22Rv1 (cell line): ENCODE measurements around the gene RIC1.
"Not testable (repeated sequence)": the region's sequence is repeated elsewhere in the genome, so short reads cannot be mapped to it uniquely, and the experiment has no call there.

ENCODE experiments used
- H3K27ac ChIP-seq: fragments of 450-650 bp; 2 replicates; pipeline ENCODE4 v1.5.1; 2017
- ZFX ChIP-seq: fragments of 450-650 bp; IDR thresholded peaks from 2 replicates; pipeline ENCODE4 v1.6.1; 2017; ENCODE audit warnings: antibody characterized with exemption, borderline replicate concordance
- TF ChIP-seq, protein P1 (sequence below): fragments of 450-650 bp; IDR thresholded peaks from 2 replicates; pipeline ENCODE4 v1.5.1; 2017; ENCODE audit warnings: mild to moderate bottlenecking

Gene RIC1

DNA sequence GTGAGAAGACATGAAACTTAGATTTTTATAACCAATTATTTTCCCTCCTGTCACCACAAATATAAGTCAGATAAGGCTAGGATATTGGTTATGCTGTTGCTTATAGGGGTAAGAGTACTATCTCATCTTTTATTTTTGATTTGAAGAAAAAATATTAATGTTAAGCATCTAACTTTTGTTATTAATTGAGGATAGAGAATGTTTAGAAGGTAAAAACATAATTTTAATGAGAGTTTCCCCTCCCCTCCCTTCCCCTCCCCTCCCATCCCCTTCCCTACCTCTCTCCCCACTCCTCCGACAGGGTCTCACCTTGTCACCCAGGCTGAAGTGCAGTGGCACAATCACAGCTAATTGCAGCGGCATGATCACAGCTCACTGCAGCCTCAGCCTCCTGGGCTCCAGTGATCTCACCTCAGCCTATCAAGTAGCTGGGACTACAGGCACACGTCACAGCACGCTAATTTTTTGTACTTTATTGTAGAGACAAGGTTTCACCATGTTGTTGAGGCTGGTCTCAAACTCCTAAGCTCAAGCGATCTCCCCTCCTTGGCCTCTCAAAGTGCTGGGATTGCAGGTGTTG, 86.7 kb downstream of the RIC1 start:
- no peak overlapping the region for H3K27ac ChIP-seq
- no peak for TF ChIP-seq ZFX
- TF ChIP-seq, protein P1, sequence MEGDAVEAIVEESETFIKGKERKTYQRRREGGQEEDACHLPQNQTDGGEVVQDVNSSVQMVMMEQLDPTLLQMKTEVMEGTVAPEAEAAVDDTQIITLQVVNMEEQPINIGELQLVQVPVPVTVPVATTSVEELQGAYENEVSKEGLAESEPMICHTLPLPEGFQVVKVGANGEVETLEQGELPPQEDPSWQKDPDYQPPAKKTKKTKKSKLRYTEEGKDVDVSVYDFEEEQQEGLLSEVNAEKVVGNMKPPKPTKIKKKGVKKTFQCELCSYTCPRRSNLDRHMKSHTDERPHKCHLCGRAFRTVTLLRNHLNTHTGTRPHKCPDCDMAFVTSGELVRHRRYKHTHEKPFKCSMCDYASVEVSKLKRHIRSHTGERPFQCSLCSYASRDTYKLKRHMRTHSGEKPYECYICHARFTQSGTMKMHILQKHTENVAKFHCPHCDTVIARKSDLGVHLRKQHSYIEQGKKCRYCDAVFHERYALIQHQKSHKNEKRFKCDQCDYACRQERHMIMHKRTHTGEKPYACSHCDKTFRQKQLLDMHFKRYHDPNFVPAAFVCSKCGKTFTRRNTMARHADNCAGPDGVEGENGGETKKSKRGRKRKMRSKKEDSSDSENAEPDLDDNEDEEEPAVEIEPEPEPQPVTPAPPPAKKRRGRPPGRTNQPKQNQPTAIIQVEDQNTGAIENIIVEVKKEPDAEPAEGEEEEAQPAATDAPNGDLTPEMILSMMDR = no peak

DNA sequence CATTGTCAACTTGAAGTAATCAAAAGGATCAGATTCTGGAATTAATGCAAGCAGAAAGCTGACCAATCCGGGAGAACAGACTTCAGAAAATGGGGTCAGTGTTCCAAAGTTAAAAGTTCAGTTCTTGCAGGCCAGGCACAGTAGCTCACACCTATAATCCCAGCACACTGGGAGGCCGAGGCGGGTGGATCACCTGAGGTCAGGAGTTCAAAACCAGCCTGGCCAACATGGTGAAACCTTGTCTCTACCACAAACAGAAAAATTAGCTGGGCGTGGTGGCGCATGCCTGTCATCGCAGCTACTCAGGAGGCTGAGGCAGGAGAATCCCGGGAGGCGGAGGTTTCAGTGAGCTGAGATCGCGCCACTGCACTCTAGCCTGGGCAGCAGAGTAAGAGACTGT, 88.5 kb downstream of the RIC1 start:
- not testable (repeated sequence) for H3K27ac ChIP-seq

DNA sequence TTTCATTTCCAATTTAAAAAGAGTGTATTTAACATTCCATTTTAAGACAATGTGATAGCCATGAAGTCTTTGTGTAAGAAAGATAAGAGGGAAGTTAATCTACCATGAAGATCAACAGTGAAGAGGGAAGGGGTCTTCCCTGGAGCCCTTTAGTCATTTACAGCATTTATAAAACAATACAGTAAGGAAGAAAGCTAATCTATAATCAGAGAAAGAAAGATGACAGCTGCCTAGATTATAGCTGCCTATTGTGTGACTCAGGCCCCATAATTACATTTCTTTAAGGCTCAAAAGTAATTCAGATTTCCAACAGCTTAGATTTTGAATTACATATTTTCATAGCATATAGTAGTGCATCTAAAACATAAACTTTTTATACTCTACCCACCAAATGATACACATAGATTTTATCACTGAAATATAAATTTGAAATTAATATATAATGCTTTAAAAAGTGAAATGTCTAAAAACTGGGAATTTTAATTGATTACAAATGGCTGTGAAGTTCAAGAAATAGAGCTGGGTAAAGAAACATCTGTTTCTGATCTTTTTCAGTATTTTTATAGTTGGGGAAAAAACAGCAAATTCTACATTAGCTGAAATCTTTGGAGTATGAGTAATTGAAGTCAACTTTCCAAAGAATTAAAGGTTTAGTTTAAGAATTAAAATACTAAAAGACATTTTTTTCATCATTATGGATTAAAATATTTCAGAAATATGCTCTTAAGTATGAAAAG, 89.6 kb downstream of the RIC1 start:
- peak overlapping the region; percentile 60 for H3K27ac ChIP-seq
- TF ChIP-seq ZFX = no peak
- TF ChIP-seq, protein P1 = no peak

DNA sequence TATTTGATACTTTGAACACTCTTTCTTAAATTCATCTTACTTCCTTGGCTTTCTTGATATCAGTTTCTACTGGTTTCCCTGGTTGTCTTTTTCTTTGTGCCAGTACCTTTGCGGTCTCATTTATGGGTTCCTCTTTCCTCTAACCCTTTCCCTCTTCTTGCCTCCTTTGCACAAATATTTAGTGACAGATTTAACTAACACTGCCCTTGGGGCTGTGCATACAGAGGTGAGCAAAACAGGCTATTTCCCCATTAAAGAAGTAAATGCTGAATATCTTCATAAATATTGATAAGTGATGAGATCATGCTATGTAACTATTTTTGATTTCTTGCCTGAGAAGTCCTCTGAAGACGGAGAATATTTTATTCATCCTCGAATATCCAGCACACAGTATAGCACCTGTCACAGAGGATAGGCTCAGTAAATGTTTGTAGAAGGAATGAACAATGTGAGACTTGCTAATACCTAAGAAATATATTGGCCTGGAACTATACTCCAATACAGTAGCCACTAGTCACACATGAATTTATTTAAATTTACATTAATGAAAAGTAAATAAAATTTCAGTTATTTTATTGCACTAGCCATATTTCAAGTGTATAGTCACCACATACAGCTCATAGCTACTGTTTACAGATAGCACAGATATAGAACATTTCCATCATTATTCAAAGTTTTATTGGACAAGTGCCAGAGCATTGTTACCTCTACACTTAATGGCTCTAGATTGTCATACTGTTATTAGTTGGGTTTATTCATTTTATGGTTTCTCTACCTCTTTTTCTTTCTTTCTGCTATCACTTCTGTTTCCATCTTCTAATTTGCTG, 90.4 kb downstream of the RIC1 start:
- peak overlapping the region; percentile 60 for H3K27ac ChIP-seq
- TF ChIP-seq ZFX = no peak

DNA sequence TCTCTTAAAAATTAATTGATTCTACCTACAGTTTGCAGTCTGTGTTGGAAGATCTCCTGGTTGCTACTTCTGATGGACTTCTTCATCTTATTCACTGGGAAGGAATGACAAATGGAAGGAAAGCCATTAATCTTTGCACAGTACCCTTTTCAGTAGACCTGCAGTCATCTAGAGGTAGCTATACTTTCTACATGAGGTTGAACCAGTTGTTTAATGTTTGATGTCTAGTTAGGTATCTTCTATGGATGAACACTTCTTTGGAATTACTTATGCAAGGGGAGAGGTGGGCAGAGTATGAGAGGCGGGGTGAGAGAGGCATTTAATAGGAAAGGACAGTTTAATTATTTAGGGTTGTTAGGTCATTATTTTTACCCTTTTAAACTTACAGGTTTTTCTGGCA, 91.2 kb downstream of the RIC1 start:
- TF ChIP-seq, protein P1 = no peak
- no peak for TF ChIP-seq ZFX
- H3K27ac ChIP-seq = peak overlapping the region; percentile 60

DNA sequence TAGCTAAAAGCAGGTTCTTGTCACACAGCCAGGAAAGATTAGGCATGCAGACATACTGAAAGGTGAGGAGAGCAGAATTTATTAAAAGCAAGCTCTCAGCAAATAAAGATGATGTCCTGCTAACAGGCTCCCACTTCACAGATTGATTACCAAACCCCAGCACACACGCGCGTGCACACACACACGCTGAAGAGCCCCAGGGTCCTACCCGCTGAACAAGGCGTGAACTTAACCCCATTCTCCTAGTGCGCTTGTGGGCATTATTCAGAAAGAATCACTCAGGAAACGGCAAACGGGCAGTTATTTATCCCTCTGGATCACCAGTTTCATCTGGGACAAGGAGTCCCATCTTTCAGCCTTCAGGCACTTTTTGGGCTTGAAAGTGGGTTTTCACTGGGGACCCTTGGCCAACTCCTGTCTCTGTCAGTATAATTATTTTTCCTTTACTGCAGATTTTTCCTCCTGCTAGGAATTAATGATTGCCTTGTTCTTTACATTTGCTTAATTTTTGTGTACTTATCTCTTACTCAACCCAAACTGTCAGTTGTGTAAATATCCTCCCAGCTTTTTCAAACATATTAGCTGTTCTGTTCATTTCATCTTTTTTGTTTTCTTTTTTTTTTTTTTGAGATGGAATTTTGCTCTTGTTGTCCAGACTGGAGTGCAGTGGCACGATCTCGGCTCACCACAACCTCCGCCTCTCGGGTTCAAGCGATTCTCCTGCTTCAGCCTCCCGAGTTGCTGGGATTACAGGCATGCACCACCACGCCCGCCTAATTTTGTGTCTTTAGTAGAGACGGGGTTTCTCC, 92.6 kb downstream of the RIC1 start:
- TF ChIP-seq, protein P1 = no peak
- no peak for TF ChIP-seq ZFX
- H3K27ac ChIP-seq = peak overlapping the region; percentile 60

DNA sequence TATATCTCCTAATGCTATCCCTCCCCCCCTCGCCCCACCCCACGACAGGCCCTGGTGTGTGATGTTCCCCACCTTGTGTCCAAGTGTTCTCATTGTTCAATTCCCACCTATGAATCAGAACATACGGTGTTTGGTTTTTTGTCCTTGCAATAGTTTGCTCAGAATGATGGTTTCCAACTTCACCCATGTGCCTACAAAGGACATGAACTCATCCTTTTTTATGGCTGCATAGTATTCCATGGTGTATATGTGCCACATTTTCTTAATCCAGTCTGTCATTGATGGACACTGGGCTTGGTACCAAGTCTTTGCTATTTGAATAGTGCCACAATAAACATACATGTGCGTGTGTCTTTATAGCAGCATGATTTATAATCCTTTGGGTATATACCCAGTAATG, 93.8 kb downstream of the RIC1 start:
- not testable (repeated sequence) for H3K27ac ChIP-seq

DNA sequence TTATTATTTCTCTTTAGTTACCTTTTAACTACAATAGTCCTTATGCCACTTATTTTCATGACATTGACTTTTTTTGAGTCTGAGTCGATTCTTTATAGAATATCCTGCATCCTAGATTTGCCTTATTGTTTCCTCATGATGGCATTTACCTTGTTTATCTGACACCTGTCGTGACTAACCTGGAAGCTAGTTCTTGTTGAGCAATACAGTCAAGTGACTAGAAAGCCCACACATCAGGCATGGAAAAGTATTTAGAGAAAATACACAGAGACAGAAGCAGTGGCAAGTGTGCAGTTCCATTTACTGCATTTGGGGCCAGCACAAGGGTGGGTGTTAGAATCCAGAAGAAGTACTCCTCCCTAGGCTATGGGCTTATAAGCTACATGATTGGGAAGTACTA, 106.2 kb downstream of the RIC1 start:
- TF ChIP-seq ZFX = no peak
- TF ChIP-seq, protein P1 = no peak
- no peak overlapping the region for H3K27ac ChIP-seq
